Heart right ventricle (tissue), 16 donors: ENCODE data around the gene CELSR1. TPM values are rescaled to one million over a fixed set of nuclear protein-coding genes. Genes with fewer than 3 reads are reported as not detected.

Experiments
- ATAC-seq, 8 donors: fragments of 200-7000 bp; cut with Tn5 transposase; one replicate each; pipeline ENCODE4 v1.9.1; 2020; ENCODE audit warnings: mild to moderate bottlenecking in 8 of 8, moderate library complexity in 8 of 8, moderate number of reproducible peaks in 1 of 8
- DNase-seq, 2 donors: peaks; one replicate each; pipeline ENCODE4 v3.0.0-alpha.2; 2020
- H3K27ac ChIP-seq, 10 donors: fragments of 200-600 bp; sonication (generic) in 2 of 10; one replicate each; pipeline versions ENCODE4 v1.5.0 to v1.8.0; 2020 to 2022; ENCODE audit warnings: mild to moderate bottlenecking in 3 of 10
- H3K27me3 ChIP-seq, 7 donors: fragments of 200-600 bp; one replicate each; pipeline ENCODE4 v1.8.0; 2021 to 2022; ENCODE audit warnings: mild to moderate bottlenecking in 2 of 7
- H3K36me3 ChIP-seq, 9 donors: fragments of 200-600 bp; sonication (generic) in 1 of 9; one replicate each; pipeline versions ENCODE4 v1.5.0 to v1.8.0; 2020 to 2022; ENCODE audit warnings: mild to moderate bottlenecking in 2 of 9
- H3K4me1 ChIP-seq, 9 donors: fragments of 200-600 bp; sonication (generic) in 1 of 9; one replicate each; pipeline versions ENCODE4 v1.5.0 to v1.8.0; 2020 to 2022; ENCODE audit warnings: mild to moderate bottlenecking in 4 of 9
- H3K4me3 ChIP-seq, 10 donors: fragments of 200-600 bp; sonication (generic) in 2 of 10; one replicate each; pipeline versions ENCODE4 v1.5.0 to v1.8.0; 2020 to 2022; ENCODE audit warnings: mild to moderate bottlenecking in 7 of 10, moderate library complexity in 2 of 10
- H3K9me3 ChIP-seq, 11 donors: fragments of 200-600 bp in 10 of 11; sonication (generic) in 2 of 11; one replicate each; pipeline versions ENCODE4 v1.5.0 to v1.8.0; 2013 to 2022; ENCODE audit warnings: mild to moderate bottlenecking in 2 of 11, control low read depth in 1 of 11, moderate library complexity in 1 of 11
- WGBS, 2 donors: extraction: QIAGEN DNeasy Blood & Tissue Kit; methylation state at CpG; one replicate each; pipeline ENCODE4 v1.1.7; 2013; ENCODE audit warnings: inconsistent platforms in 1 of 2; 5-methylcytosine and 5-hydroxymethylcytosine counted together
- intact Hi-C, 10 donors: fragments of 100-400 bp; cut with DNase I; formaldehyde crosslinking; loops; one replicate each; pipeline versions ENCODE4 v1.11.1 to v1.14.2; 2022
- polyA plus RNA-seq, 2 donors: library from polyadenylated mRNA; stranded (reverse); fragments of 200-250 nt; gene quantifications; one replicate each; pipeline ENCODE4 v1.2.3, GENCODE V29; 2013
- total RNA-seq, 10 donors: library from RNA; stranded (reverse); fragmentation: NEBNext Ultra II Directional in 3 of 10; extraction: Animal tissue kit (Norgen Biotek cat#: 25700) in 3 of 10; gene quantifications; one replicate each; pipeline versions ENCODE4 v1.2.1 to v1.2.4, GENCODE V29; 2021 to 2023
- TF ChIP-seq, protein P1 (sequence below), 9 donors: fragments of 200-600 bp; sonication (generic) in 2 of 9; IDR thresholded peaks; one replicate each; pipeline versions ENCODE4 v1.5.0 to v1.8.0; 2021 to 2022; ENCODE audit warnings: antibody characterized with exemption in 9 of 9, mild to moderate bottlenecking in 5 of 9, moderate library complexity in 1 of 9
- donor health status: Arrhythmogenic right ventricular cardiomyopathy.
- donor health status: ischemic (EF 13 %, LVEDD 7.1; RV severe dilation, severe dysfunction).
- donor health status: healthy with polysubstance abuse.
- donor health status: DM: no; HTN: yes; CAD: no.
- donor health status: DM: no; HTN: no; CAD: no.
- donor health status: ischemic (EF 25% LVEDD 6.9; RV normal size, moderate dysfunction).
- donor health status: ischemic (EF 25% LVEDD 5.7; RV mildly dilated, moderate dysfunction).
- donor health status: healthy.
- donor health status: DM: yes; HTN: yes; CAD: no.
- donor health status: Ischemic cardiomyopathy.
- donor health status: ischemic (EF 35%, LVEDD 5.7; RV mildly dilated, moderate dysfunction).
- donor health status: nonischemic (EF 11% LVEDD 7.7; RV severe dilation, severe dysfunction).
- donor health status: DM: yes; HTN: yes; CAD: no.
- donor health status: PGD.
- donor health status: ischemic (EF 29% LVEDD 5.4; RV normal size, mild dysfunction).
- donor health status: nonischemic (EF 23%, LVEDD 6.1; RV moderate dilation, normal function).

The CELSR1 gene
- total and polyA plus RNA-seq, 12 donors = 4.0 to 16.7 (median 11.4) TPM

DNA sequence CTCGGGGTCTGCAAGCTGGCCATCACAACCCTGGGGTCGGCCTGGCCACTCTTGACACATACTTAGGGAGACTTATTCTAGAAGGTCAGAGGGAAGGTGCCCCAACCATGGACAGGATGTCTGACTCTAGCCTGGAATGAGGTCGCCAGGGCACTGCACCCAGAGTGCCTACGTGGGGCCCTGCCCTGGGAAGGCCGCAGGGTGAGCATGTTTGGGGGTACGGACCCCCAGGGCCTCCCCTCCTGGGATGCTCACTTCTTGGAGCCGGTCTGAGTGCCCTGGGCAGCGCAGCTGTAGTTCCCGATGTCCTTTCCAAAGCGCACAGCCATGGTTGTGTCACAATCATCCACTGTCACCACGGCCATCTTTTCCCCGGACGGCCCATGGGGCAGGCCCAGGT is 126.1 kb downstream of the CELSR1 start:
- H3K27me3 ChIP-seq = peaks cover 0 to 14% (median 0%) of the 10 kb centered on the region in 7 donors
- DNase-seq (no peak), ATAC-seq (no peak)
- no peaks in the 10 kb centered on the region for H3K9me3 ChIP-seq
- peaks cover 0 to 7% (median 1%) of the 10 kb centered on the region in 9 donors for H3K4me1 ChIP-seq
- TF ChIP-seq, protein P1, sequence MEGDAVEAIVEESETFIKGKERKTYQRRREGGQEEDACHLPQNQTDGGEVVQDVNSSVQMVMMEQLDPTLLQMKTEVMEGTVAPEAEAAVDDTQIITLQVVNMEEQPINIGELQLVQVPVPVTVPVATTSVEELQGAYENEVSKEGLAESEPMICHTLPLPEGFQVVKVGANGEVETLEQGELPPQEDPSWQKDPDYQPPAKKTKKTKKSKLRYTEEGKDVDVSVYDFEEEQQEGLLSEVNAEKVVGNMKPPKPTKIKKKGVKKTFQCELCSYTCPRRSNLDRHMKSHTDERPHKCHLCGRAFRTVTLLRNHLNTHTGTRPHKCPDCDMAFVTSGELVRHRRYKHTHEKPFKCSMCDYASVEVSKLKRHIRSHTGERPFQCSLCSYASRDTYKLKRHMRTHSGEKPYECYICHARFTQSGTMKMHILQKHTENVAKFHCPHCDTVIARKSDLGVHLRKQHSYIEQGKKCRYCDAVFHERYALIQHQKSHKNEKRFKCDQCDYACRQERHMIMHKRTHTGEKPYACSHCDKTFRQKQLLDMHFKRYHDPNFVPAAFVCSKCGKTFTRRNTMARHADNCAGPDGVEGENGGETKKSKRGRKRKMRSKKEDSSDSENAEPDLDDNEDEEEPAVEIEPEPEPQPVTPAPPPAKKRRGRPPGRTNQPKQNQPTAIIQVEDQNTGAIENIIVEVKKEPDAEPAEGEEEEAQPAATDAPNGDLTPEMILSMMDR (IDR thresholded peaks at IDR 0.05) = no peak
- no peaks in the 10 kb centered on the region for H3K36me3 ChIP-seq
- no peak overlapping the region for H3K27ac ChIP-seq
- intact Hi-C loops = loop anchor here in 1 of 10 donors (10.0 kb wide), 1 partner anchor 93 kb away; no protein-coding TSS in a partner anchor
- no peak overlapping the region for H3K4me3 ChIP-seq
- 89 to 95% methylated on average over 13 of the region's 13 CpGs for WGBS, 2 donors

DNA sequence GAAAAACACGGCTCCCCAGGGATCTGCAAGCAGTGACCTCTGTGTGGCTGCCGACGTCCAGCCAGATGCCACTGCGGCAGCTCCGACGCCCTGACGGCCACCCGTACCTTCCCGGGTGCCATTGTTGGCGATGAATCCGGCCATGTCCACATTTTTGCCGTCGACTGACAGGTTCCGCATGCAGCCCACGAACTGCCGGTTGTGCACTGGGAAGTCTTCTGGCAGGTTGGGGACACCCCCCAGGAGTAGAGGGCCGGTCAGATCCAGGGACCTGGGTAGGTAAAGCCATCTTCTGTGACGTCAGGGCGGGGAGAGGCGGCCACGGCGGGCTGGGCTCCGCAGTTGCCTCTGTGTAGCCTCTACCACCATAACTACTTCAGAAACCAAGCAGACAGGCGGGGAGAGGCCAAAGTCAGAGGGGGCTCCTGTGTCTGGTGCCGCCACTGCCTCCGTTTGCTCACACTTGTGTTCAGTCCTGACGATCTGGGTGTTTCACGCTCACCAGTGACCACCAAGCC is 127.1 kb downstream of the CELSR1 start:
- TF ChIP-seq, protein P1 (IDR thresholded peaks at IDR 0.05) = no peak
- no peak for DNase-seq
- intact Hi-C loops = loop anchor here in 1 of 10 donors (10.0 kb wide), 1 partner anchor 94 kb away; no protein-coding TSS in a partner anchor
- no peaks in the 10 kb centered on the region for H3K9me3 ChIP-seq
- no peak overlapping the region for H3K27ac ChIP-seq
- H3K4me1 ChIP-seq = peaks cover 0 to 12% (median 4%) of the 10 kb centered on the region in 9 donors
- WGBS, 2 donors = 91 to 92% methylated on average over 28 of the region's 28 CpGs
- no peak for ATAC-seq
- no peak overlapping the region for H3K4me3 ChIP-seq
- peaks cover 0 to 7% (median 0%) of the 10 kb centered on the region in 7 donors for H3K27me3 ChIP-seq
- H3K36me3 ChIP-seq = no peaks in the 10 kb centered on the region

DNA sequence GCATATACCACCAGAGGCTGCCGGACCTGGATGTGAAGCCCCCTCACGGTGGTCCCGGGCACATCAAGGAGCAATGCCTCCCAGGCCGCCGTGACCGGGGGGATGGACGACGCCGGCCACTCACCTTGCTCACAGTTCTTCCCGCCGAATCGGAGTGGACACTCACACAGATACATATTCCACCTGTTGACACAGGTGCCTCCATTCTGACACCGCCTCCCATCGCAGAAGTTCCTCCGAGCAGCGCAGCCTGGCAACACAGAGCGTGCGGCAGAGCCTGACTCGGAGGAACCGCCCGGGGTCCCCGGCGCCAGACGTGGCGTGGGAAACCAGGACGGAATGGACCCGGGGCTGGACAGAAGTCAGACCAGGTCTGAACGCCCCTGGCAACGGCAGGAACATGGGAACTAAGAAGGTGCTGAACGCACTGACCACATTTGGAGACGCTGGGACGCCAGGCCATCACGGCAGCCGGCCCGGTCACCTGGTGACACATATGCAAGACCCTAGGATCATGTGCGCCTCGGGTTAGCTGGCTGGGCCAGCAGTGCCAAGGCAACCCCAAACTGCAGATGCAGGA is 127.7 kb downstream of the CELSR1 start:
- peaks cover 0 to 6% (median 0%) of the 10 kb centered on the region in 7 donors for H3K27me3 ChIP-seq
- H3K4me1 ChIP-seq = peaks cover 0 to 12% (median 4%) of the 10 kb centered on the region in 9 donors
- H3K36me3 ChIP-seq = no peaks in the 10 kb centered on the region
- no peaks in the 10 kb centered on the region for H3K9me3 ChIP-seq
- ATAC-seq = no peak
- H3K4me3 ChIP-seq = no peak overlapping the region
- DNase-seq = no peak
- 92 to 93% methylated on average over 37 of the region's 37 CpGs for WGBS, 2 donors
- TF ChIP-seq, protein P1 (IDR thresholded peaks at IDR 0.05) = no peak
- intact Hi-C loops = loop anchor here in 2 of 10 donors (10.0 kb wide), 2 partner anchors 95 to 125 kb away; partner anchors contain the start of gene CELSR1 (in 1 of the 2)
- no peak overlapping the region for H3K27ac ChIP-seq

DNA sequence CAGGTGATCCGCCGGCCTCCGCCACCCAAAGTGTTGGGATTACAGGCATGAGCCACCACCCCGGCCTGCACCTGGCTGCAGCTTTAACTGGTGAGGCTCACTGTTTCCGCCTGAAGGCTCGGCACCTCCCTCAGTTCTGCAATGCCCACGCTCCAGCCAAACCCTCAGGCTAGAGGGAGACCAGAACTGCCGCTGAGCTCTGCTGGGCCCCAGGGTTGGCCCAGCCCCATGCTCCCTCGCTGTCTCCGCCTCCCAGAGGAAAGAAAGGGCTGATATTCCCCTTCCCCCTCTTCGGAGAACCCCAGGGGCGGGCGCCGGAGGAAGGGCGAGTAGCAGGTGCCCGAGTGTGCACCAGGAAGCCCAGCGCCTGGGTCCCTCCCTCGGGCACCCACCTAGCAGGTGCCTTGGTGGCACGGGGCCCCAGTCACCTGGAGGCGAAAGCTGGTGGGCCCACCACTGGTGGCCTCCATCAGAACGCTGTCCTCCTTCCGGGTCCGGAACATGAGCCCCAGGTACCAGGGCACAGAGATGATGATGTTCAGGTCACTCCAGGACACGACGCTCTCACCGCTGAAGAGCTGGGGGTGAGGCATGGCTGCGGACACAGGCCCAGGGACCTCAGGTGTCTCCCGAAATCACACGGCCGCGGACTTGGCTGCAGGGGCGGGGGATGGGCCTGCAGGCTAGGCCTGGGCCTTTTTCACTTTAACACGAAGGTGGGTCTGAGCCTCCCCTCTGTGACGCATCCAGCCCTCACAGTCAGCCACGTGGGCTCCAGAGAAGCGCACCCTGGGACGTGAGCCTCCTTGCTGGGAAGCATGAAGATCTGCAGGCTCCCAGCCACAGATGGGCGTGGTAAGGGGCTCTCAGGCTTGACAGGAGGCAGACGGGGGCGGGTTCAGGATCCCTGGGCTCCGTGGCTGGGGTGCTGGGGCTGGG is 128.6 kb downstream of the CELSR1 start:
- Histone ChIP-seq H3K27me3 (peaks cover 0 to 3% (median 0%) of the 10 kb centered on the region in 7 donors), H3K4me1 (peaks cover 0 to 12% (median 4%) of the 10 kb centered on the region in 9 donors), H3K27ac (no peak overlapping the region), H3K36me3 (no peaks in the 10 kb centered on the region), H3K4me3 (no peak overlapping the region), H3K9me3 (no peaks in the 10 kb centered on the region)
- 82 to 84% methylated on average over 41 of the region's 41 CpGs for WGBS, 2 donors
- intact Hi-C loops = loop anchor here in 1 of 10 donors (10.0 kb wide), 1 partner anchor 126 kb away; the partner anchor contains the start of gene CELSR1
- ATAC-seq (no peak), DNase-seq (no peak)
- TF ChIP-seq, protein P1 (IDR thresholded peaks at IDR 0.05) = no peak
